ENCODE measurements around the gene RPH3AL.

DNA sequence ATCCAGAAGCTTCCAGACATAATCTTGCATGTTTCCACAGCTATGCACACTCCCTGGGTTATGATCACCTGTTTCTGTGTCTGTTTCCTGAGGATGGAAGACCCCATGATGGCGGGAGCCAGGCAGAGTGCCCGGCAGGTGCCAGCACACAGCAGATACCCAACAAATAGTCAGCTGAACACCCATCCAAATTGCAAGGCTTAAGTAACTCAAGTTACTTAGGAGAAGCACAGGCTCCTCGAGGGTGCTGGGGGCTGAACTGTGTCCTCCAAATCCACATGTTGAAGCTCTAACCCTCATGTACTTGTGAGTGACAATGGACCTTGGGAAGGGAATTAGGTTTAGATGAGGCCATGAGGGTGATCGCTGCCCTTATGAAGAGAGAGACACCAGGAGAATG, 91.7 kb downstream of the RPH3AL start:
- TF ChIP-seq POLR2AphosphoS5 (IDR thresholded peaks at IDR 0.05; ENCODE audit: low read depth, low read length) (no peak), EGR1 (IDR thresholded peaks at IDR 0.05; ENCODE audit: borderline replicate concordance, low read depth, low read length) (no peak), PHF8 (conservative IDR thresholded peaks at IDR 0.05; ENCODE audit: low read depth, low read length) (no peak), BCL11A (IDR thresholded peaks at IDR 0.05; ENCODE audit: low read depth in 2 of 2, low read length in 2 of 2) (no peak), SP2 (IDR thresholded peaks at IDR 0.05; ENCODE audit: low read length) (no peak), EP300 (IDR thresholded peaks at IDR 0.05; ENCODE audit: borderline replicate concordance in 1 of 2, low read depth in 2 of 2, low read length in 2 of 2) (no peak)
- TF ChIP-seq, protein P1, sequence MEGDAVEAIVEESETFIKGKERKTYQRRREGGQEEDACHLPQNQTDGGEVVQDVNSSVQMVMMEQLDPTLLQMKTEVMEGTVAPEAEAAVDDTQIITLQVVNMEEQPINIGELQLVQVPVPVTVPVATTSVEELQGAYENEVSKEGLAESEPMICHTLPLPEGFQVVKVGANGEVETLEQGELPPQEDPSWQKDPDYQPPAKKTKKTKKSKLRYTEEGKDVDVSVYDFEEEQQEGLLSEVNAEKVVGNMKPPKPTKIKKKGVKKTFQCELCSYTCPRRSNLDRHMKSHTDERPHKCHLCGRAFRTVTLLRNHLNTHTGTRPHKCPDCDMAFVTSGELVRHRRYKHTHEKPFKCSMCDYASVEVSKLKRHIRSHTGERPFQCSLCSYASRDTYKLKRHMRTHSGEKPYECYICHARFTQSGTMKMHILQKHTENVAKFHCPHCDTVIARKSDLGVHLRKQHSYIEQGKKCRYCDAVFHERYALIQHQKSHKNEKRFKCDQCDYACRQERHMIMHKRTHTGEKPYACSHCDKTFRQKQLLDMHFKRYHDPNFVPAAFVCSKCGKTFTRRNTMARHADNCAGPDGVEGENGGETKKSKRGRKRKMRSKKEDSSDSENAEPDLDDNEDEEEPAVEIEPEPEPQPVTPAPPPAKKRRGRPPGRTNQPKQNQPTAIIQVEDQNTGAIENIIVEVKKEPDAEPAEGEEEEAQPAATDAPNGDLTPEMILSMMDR (IDR thresholded peaks at IDR 0.05; ENCODE audit: control extremely low read depth in 1 of 3, insufficient read depth in 1 of 3, low read depth in 1 of 3, low read length in 3 of 3): no peak

All from H1 (cell line).